ENCODE data around the gene PKP1.

The PKP1 gene

DNA sequence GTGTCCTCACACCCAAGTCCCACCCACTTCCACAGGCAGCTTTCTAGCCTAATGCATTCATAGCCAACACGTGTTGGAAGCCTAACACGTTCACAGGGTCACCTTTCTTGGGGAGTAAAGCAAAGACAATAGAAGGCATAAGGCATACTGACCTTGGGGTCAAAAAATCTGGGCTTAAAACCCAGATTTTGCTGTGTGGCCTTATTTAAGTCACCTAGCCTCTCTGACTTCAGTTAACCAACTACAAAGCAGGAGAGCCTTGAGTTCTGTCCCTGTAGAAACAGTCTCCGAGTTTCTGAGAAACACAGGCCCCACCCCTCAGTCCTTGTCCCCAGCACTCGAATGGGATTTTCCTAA is 92.8 kb downstream of the PKP1 start:
- no peak for DNase-seq

DNA sequence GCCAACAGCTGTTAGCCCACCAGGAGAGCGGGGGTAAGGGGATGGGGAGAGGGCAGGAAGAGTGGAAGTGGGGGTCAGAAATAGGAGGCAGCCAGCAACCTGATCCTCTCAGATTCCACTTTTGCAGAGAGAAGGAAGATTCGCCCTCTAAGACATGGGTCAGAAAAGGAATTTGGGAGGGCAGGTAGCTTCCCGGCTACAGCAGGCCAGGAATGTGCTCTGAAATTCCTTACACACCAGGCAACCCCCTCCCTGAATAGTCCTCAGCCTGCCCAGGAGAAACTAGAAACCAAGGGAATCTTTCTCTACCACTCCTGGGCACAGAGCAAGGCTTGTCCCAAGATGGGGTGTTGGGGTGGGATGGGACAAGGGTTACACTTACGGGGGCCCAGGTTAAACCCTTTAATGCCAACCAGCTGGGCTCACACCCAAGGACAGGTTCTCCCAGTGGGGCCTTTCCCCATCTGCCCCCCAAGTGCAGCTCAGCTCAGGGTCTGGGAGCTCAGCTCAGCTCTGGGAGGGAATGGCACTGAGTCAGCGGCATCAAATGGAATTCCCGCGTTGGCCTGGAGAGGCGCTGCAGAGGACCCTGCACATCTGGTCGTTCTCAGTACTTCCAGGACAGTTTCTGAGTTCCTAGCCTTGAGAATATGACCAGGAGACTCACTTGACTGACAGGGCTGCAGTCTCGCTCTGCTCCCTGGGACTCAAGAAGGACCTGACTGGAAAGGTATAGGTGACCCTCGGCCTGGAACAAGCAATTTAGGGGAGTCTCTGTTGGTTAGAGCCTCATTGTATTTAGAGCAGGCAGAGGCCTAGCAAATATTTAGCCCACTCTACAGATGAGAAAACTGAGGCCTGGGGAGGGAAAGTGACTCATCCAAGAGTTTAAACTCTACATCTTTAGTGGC is 93.4 kb downstream of the PKP1 start:
- no peak for DNase-seq

DNA sequence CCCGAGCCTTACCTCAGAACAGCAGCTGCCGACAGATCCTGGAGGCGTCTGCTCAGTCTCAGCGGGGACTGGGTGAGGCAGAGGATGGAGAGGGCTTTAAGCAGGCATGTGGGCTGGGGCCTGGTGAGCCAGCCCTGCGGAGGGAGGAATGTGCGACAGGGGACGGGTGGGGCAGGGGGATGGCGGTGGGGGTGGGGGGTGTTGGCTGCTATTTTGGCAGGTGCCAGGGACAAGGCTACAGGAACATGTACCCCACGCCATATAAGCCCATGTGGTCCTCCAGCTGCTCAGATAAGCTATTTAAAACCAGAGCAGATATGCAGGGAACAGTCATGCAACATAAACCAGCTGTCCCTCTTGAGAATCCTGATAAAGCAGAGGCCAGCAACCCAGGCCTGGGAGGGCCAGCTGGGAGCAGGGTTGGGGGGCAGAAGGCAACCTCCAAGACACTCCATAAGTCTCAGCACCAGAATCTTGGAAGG is 94.3 kb downstream of the PKP1 start, which contains the start of gene TNNT2:
Gene TNNT2, minus strand, starts transcription at position 70 of the 482 bp plus-strand sequence. CDS start 4,426 bp downstream, outside the sequence.
- DNase-seq, result no peak

DNA sequence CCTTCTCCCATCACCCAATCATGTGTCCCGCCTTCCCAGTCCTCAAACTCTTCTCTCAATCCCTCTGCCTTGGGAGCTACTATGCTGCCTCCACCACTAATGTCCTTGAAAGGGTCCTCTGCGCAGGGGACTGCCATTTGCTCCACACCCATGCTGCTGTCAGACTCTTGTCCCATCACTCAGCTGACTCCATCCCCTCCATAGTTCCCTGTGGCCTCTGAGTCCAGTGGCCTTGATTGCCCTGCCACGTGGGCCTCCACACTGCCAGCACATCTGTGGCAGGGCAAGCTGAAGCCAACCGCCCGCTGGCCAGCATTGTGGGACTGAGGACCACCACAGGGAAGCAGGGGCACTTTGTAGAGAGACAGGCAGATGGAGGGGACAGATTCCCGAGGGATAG is 95.5 kb downstream of the PKP1 start:
- no peak for DNase-seq

DNA sequence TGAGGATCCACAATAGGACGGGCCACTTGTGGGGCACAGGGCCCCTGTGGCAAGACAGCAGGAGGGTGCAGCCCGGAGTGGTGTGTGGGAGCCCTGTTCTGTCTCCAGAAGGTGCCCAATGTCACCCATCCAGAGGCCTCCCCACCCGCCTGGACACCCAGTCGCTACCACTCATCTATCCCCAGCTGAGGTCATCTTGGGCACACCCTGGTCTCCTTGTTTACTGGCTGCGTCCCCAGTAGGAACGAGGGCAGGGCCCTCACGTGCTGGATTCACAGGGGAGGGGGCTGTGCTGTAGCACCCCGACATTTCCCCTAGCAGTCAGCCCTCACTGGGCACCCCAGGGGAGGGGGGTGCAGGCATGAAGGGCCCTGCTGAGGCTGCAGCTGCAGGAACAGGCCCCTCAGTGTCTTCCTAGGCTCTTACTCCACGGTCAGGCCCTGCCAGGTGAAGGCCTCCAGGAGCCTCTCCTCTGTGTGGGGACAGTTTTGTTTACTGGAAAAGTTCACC is 96.5 kb downstream of the PKP1 start:
- DNase-seq, result no peak

DNA sequence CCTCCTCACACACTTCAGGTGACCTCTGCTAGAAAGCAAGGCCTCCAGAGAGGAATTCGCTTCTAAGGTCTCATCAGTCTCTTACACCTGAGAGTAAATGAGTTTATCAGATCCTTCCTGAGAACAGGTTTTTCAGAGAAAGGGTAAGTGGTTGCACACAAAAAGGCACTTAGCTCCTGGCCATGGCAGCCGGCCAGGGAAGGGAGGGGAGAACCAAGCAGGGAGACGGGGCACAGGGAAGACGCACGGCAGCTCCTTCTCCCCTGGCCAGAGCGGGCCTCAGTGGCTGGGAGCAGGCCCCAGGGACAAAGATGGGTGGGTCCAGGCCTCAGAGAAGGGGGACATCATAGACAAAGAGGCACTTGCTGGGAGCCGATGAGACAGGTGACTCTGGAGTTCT is 97.8 kb downstream of the PKP1 start:
- no peak for DNase-seq

Data from SHP77 treated with DMSO at 0.1 percent for 48 hours (cell line).